ENCODE results near the gene QKI. TPM values are rescaled to one million over a fixed set of nuclear protein-coding genes. Genes with fewer than 3 reads are reported as not detected.

QKI gene
- total RNA-seq, 3 donors from 2014 or later (not counting 1 experiment from before 2014, with no cell fraction given), result 148 to 174 (median 166) TPM

GRCh38 chr6:163566056-163566455 lies 151.5 kb downstream of the QKI start:
- peaks cover 51% of the 10 kb centered on the region for H3K36me3 ChIP-seq (ENCODE audit: control insufficient read depth, insufficient read depth, low read length)
- H3K4me1 Mint-ChIP-seq, result peaks cover 2 to 11% of the 10 kb centered on the region in 2 donors

GRCh38 chr6:163568275-163568674 lies 153.8 kb downstream of the QKI start:
- intact Hi-C loops (cut with micrococcal nuclease), result no loop called here
- Histone ChIP-seq H3K4me1 (ENCODE audit: control insufficient read depth, insufficient read depth, low read length) (no peaks in the 10 kb centered on the region), H3K4me3 (ENCODE audit: low read length) (no peak overlapping the region), H3K9me3 (ENCODE audit: control insufficient read depth, insufficient read depth, low read length) (no peaks in the 10 kb centered on the region), H3K36me3 (ENCODE audit: control insufficient read depth, insufficient read depth, low read length) (peaks cover 46% of the 10 kb centered on the region), H3K27ac (ENCODE audit: low read length) (no peak overlapping the region), H3K27me3 (ENCODE audit: control insufficient read depth, insufficient read depth, low read length) (no peaks in the 10 kb centered on the region)
- no peaks in the 10 kb centered on the region for H3K9me3 Mint-ChIP-seq
- peaks cover 20% of the 10 kb centered on the region for H3K36me3 Mint-ChIP-seq
- peaks cover 6 to 16% of the 10 kb centered on the region in 2 donors for H3K4me1 Mint-ChIP-seq
- H3K27me3 Mint-ChIP-seq (ENCODE audit: low read depth in 2 of 2), result no peaks in the 10 kb centered on the region
- DNase-seq, result no peak
- no peak overlapping the region for H3K27ac Mint-ChIP-seq
- TF ChIP-seq CTCF (IDR thresholded peaks at IDR 0.05), result no peak
- ATAC-seq, result no peak
- 93% methylated on average over 3 of the region's 4 CpGs for WGBS (ENCODE audit: insufficient coverage)
- no peak overlapping the region for H3K4me3 Mint-ChIP-seq

More at GRCh38 chr6:163566056-163566455, 151.5 kb downstream of the QKI start:
- ATAC-seq (no peak), DNase-seq (no peak)
- H3K9me3 ChIP-seq (ENCODE audit: control insufficient read depth, insufficient read depth, low read length), result no peaks in the 10 kb centered on the region
- no peak overlapping the region for H3K4me3 ChIP-seq (ENCODE audit: low read length)
- Mint-ChIP-seq H3K27ac (no peak overlapping the region), H3K9me3 (no peaks in the 10 kb centered on the region), H3K4me3 (no peak overlapping the region), H3K27me3 (ENCODE audit: low read depth in 2 of 2) (no peaks in the 10 kb centered on the region), H3K36me3 (peaks cover 18% of the 10 kb centered on the region)
- no peaks in the 10 kb centered on the region for H3K4me1 ChIP-seq (ENCODE audit: control insufficient read depth, insufficient read depth, low read length)
- H3K27me3 ChIP-seq (ENCODE audit: control insufficient read depth, insufficient read depth, low read length), result no peaks in the 10 kb centered on the region
- no peak overlapping the region for H3K27ac ChIP-seq (ENCODE audit: low read length)
- no peak for TF ChIP-seq CTCF (IDR thresholded peaks at IDR 0.05)
- intact Hi-C loops (cut with micrococcal nuclease), result no loop called here
- 100% methylated on average over 1 of the region's 1 CpG for WGBS (ENCODE audit: insufficient coverage)

DNA sequence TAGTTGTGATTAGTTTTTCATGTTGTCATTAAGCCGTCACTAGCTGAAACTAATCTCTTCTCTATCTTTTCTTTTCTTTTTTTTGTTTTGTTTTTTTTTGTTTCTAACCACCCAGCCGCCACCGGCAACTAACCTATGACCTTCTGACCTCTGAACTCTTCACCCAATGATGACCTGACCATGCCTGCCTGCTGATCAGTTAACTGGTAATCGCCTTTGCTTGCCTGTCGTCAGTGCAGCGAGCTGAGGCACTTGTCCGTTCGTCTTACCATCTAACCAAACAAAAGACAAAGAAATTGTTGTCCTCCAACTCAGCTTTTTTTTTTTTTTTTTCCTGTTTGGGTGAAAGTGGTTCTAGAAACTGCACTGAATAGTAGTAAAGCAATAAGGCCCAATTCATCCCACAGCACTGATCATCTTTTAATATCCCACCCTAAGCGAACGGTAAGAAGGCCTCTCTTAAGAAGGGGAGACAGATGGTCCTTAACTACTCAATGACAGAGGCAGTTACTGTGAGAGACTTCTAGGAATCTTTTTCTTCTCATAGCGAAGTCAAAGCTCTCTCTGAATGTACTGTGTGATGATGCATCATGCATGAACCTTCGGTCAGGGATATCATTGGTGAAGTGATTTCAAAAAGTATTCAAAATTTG lies 156.2 kb downstream of the QKI start:
- Mint-ChIP-seq H3K27me3 (ENCODE audit: low read depth in 2 of 2) (no peaks in the 10 kb centered on the region), H3K27ac (no peak overlapping the region), H3K36me3 (peaks cover 11% of the 10 kb centered on the region), H3K4me1 (peaks cover 6 to 10% of the 10 kb centered on the region in 2 donors), H3K4me3 (no peak overlapping the region), H3K9me3 (no peaks in the 10 kb centered on the region)
- no peak for DNase-seq
- Histone ChIP-seq H3K27ac (ENCODE audit: low read length) (no peak overlapping the region), H3K4me3 (ENCODE audit: low read length) (no peak overlapping the region), H3K27me3 (ENCODE audit: control insufficient read depth, insufficient read depth, low read length) (no peaks in the 10 kb centered on the region), H3K4me1 (ENCODE audit: control insufficient read depth, insufficient read depth, low read length) (no peaks in the 10 kb centered on the region), H3K9me3 (ENCODE audit: control insufficient read depth, insufficient read depth, low read length) (no peaks in the 10 kb centered on the region), H3K36me3 (ENCODE audit: control insufficient read depth, insufficient read depth, low read length) (peaks cover 32% of the 10 kb centered on the region)
- WGBS (ENCODE audit: insufficient coverage), result 97% methylated on average over 10 of the region's 12 CpGs
- ATAC-seq, result no peak
- TF ChIP-seq CTCF (IDR thresholded peaks at IDR 0.05), result no peak
- intact Hi-C loops (cut with micrococcal nuclease), result no loop called here

DNA sequence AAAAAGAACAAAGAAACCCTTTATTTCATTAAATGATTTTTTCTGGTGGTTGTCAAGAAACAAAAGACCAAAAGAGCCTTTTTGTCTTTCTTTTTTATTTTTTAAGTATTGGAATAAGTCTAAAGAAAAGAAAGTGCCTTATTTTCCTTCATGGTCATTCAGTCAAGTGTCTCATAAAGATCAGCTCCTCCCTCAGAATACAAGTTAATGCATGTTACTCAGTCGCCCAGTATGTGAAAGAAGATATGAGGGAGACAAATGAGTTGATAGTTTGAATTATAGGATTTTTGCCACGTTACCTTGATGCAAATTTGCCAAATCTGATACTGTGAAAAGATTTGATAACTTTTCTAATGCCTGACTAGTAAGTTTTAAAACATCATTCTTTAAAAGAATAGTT lies 157.2 kb downstream of the QKI start:
- H3K4me3 ChIP-seq (ENCODE audit: low read length), result no peak overlapping the region
- H3K9me3 ChIP-seq (ENCODE audit: control insufficient read depth, insufficient read depth, low read length), result no peaks in the 10 kb centered on the region
- 100% methylated on average over 1 of the region's 2 CpGs for WGBS (ENCODE audit: insufficient coverage)
- no peak overlapping the region for H3K27ac Mint-ChIP-seq
- intact Hi-C loops (cut with micrococcal nuclease), result no loop called here
- no peaks in the 10 kb centered on the region for H3K27me3 Mint-ChIP-seq (ENCODE audit: low read depth in 2 of 2)
- no peak overlapping the region for H3K4me3 Mint-ChIP-seq
- DNase-seq, result no peak
- TF ChIP-seq CTCF (IDR thresholded peaks at IDR 0.05), result no peak
- peaks cover 6 to 10% of the 10 kb centered on the region in 2 donors for H3K4me1 Mint-ChIP-seq
- H3K36me3 ChIP-seq (ENCODE audit: control insufficient read depth, insufficient read depth, low read length), result peaks cover 24% of the 10 kb centered on the region
- no peaks in the 10 kb centered on the region for H3K4me1 ChIP-seq (ENCODE audit: control insufficient read depth, insufficient read depth, low read length)
- ATAC-seq, result no peak
- H3K9me3 Mint-ChIP-seq, result no peaks in the 10 kb centered on the region
- no peak overlapping the region for H3K27ac ChIP-seq (ENCODE audit: low read length)
- H3K27me3 ChIP-seq (ENCODE audit: control insufficient read depth, insufficient read depth, low read length), result no peaks in the 10 kb centered on the region
- H3K36me3 Mint-ChIP-seq, result peaks cover 11% of the 10 kb centered on the region

All from natural killer cell (primary cell).